SIG-M5 treated with dmso at 0.1 percent for 504 hours (cell line): ENCODE data around the gene CD300LG.
"Not testable (repeated sequence)": the region's sequence is repeated elsewhere in the genome, so short reads cannot be mapped to it uniquely, and the experiment has no call there.

Source experiments
- DNase-seq: peaks from one replicate; lab custom pipeline; 2025; ENCODE audit not compliant: unreplicated experiment; lab: John Stamatoyannopoulos, UW

The CD300LG gene

DNA sequence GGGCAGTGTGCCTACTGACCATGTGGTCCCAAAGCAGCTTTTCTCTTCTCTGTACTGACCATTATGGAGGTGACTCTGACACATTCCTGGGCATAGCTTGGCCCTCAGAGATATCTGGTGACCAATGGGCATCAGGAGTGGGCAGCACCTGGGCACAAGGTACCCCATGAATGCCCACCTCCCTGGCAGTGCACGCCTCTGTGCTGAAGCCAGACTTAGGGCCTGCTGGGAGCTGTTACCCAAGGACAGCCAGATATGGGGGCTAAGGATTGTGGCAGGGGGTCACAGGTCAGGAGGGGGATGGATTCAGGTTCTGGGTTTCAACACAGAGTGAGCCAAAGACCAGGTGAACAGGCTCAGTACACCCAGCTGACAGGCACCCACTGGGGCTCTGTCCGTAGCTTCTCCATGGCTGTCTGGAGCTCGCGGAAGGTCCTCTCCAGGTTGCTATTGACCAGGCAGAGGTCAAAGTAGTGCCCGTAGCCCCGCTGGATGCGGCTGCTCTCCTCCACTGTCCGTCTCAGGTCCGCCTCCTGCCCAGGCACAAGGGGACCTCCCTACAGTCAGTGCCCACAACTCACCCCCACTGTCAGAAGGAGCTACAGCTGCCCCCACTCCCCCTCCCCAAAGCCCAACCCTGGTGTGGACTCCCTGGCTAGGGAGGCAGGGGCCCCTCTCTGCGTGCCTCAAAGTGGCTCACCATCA, 30.6 kb downstream of the CD300LG start:
- no peak for DNase-seq

DNA sequence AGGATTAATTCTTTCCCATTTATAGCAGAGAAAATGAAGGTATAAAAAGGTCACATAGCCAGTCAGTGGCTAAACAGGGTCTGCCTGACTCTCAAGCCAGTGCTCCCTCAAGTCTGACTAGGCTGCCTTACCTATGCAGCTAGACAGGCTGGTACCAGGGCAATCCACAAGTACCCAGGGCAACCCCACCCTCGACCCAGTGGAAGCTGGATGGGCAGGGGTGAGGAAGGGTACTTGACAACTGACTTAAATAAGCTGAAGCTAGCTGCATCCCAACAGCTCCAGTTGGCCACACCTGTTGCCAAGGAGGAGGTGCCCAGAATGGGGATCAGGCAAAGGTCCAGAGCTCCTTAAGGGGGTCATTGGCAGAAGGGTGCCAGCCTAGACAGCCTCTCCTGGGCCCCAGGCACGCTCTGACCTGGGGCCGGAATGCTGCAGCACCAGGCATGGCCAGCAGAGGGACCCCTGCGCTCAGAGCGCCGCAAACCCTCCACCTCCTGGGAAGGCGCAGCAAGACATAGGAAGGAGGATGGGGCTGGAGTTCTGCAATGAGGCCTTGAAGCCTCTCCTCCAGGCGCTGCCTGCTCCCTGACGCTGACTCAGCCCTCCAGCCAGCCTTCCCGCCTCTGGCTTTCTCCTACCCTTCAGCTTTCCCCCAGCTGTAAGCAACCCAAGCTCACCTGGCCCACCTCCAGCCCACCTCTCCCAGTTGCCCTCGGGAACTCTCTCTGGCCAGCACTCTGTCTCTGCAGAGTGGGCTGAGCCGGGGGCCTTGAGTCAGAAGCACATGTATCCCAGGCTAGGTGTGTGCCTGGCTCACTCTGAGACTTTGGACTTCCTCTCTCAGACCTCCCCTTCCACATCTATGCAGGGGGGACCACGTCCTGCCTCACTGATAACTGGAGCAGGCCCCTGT, 31.5 kb downstream of the CD300LG start:
- peak; percentile 58 for DNase-seq

DNA sequence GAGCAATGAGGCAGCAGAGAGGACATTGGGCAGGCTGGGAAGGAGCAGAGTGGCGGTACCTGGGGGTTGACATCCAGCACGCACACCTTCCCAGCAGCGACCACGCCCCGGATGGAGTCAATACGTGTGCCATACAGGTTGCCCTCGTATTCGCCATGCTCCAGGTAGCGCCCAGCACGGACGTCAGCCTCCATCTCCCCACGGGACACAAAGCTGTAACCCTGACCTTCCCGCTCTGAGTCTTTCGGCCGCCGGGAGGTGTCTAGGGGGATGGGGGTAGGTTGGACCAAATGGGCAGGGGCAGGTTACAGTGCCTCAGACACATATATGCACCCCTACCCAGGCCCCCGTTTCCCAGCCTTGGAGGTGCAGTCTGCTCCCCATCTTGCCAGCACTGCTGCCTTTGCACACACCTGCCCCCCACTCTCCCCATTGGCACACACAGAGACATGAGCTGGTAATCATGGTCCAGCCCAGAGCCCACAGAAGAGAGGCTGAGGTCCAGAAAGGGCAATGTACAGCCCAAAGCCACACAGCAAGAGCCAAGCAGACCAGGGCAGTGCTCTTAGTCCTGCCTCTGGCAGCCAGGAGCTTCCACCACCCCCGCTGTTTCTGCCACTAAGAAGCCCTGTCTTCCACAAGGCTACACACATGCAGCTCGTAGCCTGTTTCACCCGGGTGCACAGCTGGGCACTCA, 32.9 kb downstream of the CD300LG start:
- DNase-seq, result no peak

DNA sequence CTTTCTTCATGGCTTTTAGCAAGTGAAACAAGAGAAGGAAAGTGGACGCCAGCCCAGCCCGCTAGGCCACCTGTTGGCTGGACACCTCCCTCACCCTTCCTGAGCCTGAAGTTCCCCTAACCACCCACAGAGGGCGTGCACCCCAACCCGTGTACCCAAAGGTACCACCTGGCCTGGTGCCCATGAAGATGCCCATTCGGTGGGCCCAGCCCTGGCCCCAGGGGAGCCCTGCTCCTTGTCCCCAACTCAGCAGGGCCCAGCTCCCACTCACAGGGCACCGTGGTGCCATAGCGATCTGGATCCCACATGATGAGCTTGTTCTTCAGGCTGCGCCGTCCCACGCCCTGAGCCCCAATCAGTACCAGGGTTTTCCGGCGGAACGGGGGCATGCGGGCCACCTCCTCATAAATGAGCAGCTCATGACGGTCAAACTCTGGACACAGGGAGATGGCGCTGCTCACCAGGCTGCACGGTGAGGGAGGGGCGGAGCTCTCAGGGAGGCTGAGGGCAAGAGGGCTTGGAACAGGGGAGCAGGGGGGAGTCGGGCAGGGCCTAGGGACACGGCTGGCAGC, 33.5 kb downstream of the CD300LG start:
- DNase-seq, result peak; percentile 20

DNA sequence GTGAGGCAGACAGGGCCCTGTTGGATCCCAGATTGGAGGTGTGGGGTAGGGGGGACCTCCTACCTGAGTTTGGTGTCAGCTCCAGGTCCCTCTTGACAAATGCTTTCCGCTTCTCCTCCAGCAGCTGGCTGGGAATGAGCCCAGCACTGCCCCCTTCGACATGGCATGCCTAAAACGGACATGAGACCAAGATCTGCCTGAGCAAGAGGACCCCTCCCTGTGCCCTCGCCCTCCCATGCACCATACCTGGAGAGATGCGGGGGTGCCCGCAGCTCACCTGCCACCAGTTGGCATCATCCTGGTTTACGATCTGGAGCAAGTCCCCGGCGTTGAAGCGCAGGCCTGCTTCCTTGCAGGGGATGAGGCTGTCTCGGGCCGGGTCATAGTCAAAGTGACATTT, 34.2 kb downstream of the CD300LG start:
- no peak for DNase-seq

DNA sequence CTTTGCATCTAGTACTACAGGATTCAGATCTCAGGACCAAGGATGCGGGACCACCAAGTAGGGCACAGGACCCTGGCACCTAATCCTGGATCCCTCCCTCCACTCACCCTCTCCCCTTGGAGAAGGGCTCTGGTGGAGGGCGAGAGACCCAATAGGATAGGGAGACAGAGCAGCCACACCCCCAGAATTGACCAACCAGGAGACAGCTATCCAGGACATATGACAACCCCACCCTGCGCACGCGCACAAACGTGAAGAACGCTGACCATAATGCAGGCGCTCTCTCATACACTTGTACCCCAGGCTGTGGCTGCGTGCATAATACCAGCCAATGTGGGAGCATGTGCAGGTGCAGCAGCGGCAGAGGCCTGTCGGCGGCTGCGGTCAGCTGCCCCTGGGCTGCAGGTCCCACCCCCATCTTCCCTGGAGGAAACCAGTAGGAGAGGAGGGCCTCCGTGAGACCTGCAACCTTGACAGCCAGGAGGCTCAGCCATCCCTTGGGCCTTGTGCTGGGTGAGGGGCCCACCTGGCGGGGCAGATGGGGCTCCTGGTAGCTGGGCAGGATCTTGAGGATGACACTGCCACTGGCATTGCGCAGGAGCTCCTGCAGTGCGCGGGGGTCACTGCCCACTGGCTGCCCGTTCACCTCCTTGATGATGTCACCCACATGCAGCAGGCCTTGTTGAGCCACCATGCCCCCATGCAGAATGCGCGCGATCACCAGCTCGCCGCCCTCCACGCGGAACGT, 35.0 kb downstream of the CD300LG start:
- DNase-seq, result no peak

DNA sequence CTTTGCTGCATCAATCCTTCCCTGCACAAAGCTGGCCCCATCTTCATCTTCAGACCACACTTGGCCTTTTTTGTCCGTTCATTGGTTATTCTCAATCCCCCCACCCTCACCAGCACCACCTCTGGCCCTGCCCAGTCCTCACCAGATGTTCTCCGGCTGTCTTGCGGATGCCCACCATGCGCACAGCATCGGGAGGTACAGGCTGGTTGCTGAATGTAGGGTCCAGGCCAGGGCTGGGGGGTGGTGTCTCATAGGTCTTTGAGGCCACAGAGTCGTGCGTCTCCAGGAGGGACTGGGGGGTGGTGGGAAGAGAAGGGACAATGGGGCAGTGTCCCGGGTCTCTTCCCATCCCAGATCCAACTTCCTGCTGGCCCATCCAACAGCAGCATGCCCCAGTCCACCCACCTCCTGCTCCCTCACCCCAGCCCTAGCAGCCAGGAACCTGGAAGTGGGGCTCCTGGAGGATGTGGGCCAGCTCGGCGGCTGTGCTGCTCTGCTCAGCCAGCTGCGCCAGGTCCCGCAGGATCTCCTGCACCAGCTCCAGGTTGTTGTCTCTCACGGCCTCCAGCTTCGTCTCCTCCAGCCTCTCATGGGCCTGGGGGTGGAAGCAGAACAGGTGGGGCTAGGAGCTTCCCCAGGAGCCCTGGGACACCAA, 35.9 kb downstream of the CD300LG start:
- DNase-seq, result no peak

DNA sequence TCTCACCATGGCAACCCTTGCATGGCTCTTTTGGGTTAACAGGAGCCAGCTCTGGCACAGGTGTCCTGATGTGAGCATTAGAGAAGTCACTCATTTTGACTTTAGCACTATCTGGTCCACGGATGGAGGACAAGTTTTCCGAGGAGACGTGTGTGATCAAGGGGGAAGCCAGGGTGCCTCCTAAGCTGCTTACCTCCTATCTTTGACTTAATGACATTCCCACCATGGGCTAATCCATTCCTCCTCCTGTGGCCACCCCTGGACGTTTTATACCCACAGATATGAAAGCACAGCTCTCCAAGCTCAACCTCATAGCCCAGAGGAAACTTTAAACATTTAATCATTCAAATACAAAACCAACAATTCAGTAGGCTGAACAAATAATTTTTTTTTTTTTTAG, 41.6 kb downstream of the CD300LG start:
- DNase-seq, result no peak

DNA sequence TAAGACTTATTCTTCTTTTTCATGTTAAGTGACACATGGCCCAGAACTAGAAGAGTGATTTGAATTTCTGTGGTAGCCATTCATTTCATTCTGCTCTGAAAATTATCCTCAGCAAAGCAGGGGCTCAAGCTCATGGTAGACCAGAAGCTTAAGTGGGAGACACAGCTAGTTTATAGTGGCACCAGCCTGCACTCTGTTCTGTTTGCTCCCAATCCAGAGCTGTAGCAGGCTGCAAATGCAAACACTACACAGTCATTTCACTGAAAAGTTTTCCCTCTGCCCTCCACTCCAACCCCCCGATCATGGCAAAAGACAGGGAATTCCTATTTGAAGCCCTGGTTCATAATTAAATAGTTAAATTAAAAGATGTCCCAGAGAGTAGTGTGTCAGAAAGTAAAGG, 43.3 kb downstream of the CD300LG start:
- no peak for DNase-seq

DNA sequence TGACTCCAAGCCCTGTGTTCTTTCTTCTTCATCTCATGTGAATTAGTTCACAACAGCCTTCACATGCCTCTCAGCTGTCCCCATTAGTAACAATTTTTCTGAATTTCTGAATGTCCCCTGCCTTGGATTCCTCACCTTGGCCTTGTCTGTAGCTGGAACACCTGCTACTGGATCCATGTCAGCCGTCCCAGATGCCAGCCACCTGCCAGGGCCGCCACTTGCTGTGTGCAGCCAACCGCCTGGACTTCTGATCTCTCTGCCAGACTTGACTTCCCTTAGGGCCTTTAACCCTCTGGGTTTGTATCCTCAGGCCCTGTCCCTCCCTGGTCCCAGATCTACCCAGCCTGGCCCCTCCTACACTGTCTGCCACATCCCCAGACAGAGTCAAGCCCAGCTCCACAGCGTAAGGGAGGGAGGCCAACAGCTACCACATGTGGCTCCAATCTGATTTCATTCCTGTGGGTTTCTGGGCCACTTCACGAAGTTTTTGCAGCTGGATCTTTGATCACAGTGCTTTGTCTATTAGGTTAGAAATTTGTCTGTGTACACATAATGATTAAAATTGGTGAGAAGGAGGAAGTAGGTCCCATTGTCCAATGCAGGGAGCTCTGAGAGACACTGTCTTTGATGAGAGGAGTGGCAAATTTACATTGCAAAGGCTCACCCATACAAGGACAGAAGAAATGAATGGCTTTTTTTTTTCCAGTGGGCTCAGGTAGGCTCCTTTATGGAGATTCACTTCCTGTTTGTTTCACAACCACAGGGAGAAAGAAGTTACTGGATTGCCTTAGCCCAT, 45.1 kb downstream of the CD300LG start:
- no peak for DNase-seq

DNA sequence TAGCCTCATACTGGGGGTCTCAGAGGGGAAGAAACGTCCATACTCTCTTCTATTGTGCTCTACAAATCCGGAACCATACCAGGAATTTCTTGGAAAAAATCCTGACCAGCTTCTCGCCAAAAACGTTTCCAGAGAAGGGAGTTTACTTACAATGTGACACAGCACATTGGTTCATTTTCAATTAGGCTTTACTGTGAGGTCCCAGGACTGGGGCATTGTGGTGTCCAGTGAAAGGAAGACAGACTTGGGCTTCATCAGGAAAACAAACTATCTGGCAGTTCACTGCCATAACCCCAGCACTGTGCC, 45.6 kb downstream of the CD300LG start:
- no peak for DNase-seq

DNA sequence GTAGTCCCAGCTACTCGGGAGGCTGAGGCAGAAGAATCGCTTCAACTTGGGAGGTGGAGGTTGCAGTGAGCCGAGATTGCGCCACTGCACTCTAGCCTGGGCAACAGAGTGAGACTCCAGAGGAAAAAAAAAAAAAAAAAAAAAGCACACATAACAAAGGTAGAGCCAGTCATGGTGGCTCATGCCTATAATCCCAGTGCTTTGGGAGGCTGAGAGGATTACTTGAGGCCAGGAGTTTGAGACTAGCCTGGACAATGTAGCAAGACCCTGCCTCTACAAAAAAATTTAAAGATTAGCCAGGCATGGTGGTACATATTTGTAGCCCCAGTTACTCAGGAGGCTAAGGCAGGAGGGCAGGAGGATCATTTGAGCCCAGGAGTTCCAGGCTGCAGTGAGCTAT, 47.5 kb downstream of the CD300LG start:
- not testable (repeated sequence) for DNase-seq

DNA sequence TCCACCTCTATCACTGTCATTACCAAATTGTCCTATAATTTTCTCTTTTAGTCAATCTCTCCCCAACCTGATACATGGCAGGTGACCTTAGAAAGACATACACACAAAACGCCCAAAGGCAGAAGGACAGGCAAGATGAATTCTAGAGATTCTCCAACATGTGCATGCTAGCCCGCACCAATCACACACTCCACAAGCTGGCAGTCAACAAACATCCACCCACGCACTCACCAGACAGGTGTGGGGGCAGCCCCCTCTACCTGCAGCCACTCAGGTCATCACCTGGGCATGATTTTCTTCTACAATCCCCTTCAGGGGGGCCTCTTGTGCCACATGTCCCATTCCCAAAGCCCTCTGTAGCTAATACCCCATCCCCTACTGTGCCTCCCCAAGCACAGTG, 50.9 kb downstream of the CD300LG start:
- DNase-seq, result no peak

DNA sequence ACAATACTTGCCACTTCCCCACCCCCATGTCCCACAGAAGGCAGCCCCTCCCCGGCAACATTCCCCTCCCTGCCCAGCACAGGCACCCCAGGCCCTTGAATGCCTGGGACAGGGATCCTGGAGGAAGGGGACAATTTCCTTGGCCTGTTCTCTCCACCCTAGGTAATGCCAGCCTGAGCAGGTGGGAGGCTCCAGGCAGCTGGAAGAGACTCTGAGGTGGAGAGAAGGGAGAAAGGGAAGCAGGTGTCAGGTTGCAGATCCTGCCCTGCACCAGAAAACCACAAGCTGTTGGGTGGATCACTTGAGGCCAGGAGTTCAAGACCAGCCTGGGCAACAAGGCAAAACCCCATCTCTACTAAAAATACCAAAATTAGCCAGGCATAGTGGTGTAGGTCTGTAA, 51.5 kb downstream of the CD300LG start:
- no peak for DNase-seq

DNA sequence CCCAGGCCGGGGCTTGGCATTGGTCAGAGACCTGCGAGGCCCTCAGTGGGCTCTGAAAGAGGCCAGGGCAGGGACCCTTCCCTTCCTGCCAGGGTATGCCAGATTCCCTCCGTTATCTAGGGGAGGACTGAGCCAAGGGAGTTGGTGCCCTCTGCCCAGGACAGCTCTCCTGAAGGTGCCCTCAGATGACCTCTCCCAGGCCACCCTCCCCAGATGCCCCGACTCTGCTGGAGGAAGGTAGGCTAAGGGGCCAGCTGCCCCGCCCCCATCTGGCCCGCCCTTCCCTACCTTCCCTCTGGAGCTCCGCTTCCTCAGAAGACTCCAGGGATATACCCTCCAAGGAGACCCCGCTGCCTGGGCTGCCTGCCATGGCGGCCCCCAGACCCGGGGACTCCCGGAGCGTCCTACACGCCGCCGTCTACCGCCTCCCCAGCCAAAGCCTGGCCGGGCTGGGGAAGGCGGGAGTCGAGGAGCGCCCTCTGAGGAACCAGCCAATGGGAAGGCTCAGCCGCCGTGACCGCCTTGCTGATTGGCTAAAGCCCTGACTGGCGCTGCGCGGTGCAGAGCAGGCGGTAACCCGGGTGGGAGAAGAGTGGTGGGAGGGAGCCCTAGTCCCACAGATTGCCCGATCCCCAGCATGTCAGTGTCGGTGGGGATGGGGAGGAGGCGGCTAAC, 53.3 kb downstream of the CD300LG start:
- DNase-seq, result peak; percentile 83

DNA sequence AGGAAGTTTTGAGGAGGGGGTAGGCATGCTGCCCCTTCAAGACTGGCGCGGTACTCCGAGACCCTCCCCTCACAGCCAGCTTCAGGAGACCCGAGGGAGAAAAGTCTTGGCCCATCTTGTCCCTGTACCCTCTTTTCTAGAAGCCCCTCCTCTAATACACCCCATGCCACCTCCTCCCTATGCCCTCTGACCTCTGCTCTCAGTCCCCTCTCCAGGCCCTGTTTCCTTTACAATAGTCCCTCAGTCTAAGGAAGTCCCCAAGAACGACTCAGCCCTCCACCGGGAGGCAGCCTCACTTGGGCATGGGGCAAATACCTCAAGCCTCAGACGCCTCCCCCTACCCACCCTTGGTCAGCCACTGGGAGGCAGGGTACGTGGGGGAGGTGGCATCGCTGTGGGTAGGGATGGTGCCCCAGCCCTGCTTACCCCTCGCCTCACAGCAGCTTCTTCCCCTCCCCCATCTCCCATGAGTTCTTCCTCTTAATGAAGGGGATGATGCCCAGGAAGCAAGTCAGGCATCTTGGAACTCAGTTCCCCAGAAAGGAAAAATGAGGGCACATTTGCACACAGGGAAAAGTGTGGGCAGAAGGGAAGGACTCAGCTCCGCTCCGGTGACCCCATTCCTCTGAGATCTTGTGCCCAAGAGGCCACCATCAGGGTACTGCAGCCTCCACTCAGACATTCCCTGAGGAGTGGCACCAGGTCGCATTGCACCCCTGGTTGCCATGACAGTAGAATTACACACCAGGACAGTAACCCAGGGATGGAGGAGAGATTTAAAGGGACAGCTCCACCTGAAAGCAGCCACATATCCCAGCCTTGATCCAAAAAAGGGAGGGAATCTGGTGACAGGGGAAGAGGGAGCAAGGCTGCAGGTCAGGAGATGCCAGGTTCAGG, 54.1 kb downstream of the CD300LG start:
- DNase-seq, result peak; percentile 16

DNA sequence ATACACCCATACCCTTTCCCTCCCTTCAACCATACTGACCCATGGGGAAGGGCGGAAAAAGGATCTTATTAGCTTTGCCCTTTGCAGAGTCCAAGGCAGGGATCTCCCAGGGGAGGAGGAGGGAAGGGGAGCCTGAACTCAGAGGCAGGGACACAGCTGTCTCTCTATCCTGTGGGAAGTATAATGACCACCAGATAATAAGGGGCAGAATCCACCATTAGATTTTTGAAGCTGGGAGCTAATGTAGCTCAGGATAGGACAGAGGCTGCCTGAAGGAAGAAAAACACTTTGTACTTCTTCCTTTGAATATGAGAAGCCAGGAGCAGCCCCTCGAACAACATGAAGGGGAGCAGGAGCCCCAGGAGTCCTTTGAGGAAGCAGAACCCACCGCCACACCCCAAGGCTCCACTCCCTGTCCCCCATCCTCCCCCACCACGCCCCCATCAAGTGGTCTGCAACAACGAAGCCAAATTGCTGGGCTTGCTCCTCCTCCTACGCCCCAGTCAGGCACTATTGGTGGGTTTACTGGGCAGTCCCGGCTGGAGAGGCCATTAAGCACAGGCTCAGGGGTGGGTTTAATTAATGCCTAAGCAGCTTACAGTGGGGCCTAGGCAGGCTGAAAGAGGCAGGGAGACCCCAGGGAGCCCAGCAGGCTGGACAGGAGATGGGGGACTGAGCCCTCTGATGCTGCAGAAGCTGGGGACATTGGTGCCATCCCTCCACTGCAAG, 55.0 kb downstream of the CD300LG start:
- DNase-seq, result no peak
